GM06990 (cell line): ENCODE measurements around the gene FMO2.
"Not testable (repeated sequence)": the region's sequence is repeated elsewhere in the genome, so short reads cannot be mapped to it uniquely, and the experiment has no call there.

Experiments
- DNase-seq: peaks from one replicate; pipeline ENCODE4 v3.0.0-alpha.2; 2011; ENCODE audit not compliant: insufficient read length; ENCODE audit errors: extremely low read depth
- H3K27me3 ChIP-seq: replicated peaks from 2 replicates; pipeline ENCODE4 v1.6.0; 2011; ENCODE audit warnings: low read length; ENCODE audit not compliant: control insufficient read depth, insufficient read depth
- H3K36me3 ChIP-seq: 2 replicates; pipeline ENCODE4 v1.5.1; 2011; ENCODE audit warnings: low read length; ENCODE audit not compliant: control insufficient read depth, insufficient read depth
- H3K4me3 ChIP-seq: replicated peaks from 2 replicates; pipeline ENCODE4 v1.5.1; 2011; ENCODE audit warnings: low read depth, mild to moderate bottlenecking, control low read depth, low read length
- TF ChIP-seq, protein P1 (sequence below): IDR thresholded peaks from 2 replicates; pipeline ENCODE4 v1.5.1; 2011; ENCODE audit warnings: low read length, control low read depth, mild to moderate bottlenecking, inconsistent platforms; ENCODE audit not compliant: insufficient read depth, poor library complexity, severe bottlenecking

Gene FMO2

GRCh38 chr1:171220581-171221054 lies 35.5 kb downstream of the FMO2 start:
- H3K4me3 ChIP-seq, result no peak overlapping the region
- no peaks in the 10 kb centered on the region for H3K27me3 ChIP-seq
- TF ChIP-seq, protein P1, sequence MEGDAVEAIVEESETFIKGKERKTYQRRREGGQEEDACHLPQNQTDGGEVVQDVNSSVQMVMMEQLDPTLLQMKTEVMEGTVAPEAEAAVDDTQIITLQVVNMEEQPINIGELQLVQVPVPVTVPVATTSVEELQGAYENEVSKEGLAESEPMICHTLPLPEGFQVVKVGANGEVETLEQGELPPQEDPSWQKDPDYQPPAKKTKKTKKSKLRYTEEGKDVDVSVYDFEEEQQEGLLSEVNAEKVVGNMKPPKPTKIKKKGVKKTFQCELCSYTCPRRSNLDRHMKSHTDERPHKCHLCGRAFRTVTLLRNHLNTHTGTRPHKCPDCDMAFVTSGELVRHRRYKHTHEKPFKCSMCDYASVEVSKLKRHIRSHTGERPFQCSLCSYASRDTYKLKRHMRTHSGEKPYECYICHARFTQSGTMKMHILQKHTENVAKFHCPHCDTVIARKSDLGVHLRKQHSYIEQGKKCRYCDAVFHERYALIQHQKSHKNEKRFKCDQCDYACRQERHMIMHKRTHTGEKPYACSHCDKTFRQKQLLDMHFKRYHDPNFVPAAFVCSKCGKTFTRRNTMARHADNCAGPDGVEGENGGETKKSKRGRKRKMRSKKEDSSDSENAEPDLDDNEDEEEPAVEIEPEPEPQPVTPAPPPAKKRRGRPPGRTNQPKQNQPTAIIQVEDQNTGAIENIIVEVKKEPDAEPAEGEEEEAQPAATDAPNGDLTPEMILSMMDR, result no peak
- DNase-seq, result no peak
- no peaks in the 10 kb centered on the region for H3K36me3 ChIP-seq

DNA sequence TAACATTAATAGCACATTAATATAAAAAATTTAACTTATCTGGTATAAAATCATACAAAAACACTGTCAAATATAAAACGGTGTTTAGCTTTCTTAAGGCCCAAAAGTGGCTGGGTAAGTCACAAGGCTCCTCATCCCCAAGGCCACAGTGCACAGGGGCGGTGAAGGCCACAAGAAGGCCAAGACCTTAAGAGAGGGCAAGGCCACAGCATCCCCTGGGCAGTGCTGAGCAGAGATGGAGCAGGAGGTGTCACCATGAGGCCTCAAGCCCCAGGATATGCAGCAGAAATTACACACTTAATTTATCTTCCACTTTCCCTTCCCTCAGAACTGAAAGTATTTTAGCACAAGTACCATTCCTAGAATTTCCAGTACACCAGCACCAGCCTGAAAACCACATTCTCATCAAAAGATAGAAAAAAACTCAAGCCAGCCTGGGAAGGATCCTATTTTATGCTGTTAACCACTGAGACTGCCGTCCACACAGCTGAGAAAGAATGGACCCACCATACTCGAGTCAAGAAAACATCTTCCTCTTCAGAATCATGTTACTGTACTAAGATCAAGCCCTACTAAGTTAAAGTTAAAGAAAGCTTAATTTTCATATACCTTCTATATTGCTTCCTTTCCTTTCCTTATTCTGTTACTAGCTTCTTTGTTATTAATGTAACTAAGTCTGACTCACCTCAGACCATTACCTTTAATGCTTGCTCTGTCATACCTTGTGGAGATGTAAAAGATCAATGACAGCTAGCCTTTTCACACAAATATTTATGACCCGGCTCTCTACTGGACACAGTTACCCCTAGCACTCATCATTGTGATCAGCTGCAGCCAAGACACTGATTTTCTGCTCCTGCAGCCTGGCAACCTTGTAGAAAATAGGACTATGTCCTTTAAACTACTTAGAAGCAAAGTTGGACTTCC lies 36.8 kb downstream of the FMO2 start:
- Histone ChIP-seq H3K4me3 (no peak overlapping the region), H3K27me3 (no peaks in the 10 kb centered on the region), H3K36me3 (no peaks in the 10 kb centered on the region)
- no peak for DNase-seq
- TF ChIP-seq, protein P1, result no peak

- DNase-seq, result no peak
- Histone ChIP-seq H3K27me3 (no peaks in the 10 kb centered on the region), H3K36me3 (no peaks in the 10 kb centered on the region), H3K4me3 (no peak overlapping the region)
- TF ChIP-seq, protein P1, result no peak
These were observed 37.8 kb downstream of the FMO2 start for GRCh38 chr1:171222936-171223335.

DNA sequence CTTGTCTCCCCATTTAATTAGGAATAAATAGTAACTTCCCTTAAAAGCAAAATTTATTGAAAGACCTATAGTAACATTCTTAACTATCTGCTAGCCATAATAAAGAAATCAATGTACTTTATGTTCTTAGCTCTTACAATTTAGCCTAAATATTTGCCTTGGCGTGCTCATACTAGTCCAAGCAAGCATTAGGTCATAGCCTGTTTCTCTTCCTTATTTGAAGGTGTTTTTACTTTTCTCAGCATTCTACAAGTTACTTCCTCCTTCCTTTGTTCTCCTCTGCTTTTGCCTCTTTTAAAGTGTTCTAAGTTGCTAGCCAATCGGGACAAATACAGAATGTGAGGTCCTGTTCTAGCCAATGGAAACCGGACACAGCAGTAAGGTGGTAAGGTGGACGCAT lies 39.2 kb downstream of the FMO2 start:
- not testable (repeated sequence) for H3K27me3 ChIP-seq, H3K4me3 ChIP-seq, H3K36me3 ChIP-seq, DNase-seq

- no peaks in the 10 kb centered on the region for H3K27me3 ChIP-seq
- H3K36me3 ChIP-seq, result no peaks in the 10 kb centered on the region
- DNase-seq, result no peak
- H3K4me3 ChIP-seq, result no peak overlapping the region
- TF ChIP-seq, protein P1, result peak; percentile 71
These were observed 41.8 kb downstream of the FMO2 start for GRCh38 chr1:171226747-171227370.

- Histone ChIP-seq H3K27me3 (no peaks in the 10 kb centered on the region), H3K4me3 (no peak overlapping the region), H3K36me3 (no peaks in the 10 kb centered on the region)
- no peak for DNase-seq
- TF ChIP-seq, protein P1, result no peak
These were observed 46.2 kb downstream of the FMO2 start for GRCh38 chr1:171231326-171231725.
